Astrocyte (in vitro differentiated cells and primary cell): Measurements from ENCODE around the gene EAF2.

Experiments used
- EZH2 ChIP-seq: IDR thresholded peaks from 2 replicates; pipeline ENCODE4 v1.6.1; 2012; ENCODE audit warnings: mild to moderate bottlenecking, low read length, inconsistent platforms; ENCODE audit not compliant: insufficient read depth
- TF ChIP-seq, protein P1 (sequence below): IDR thresholded peaks from 2 replicates; pipeline ENCODE4 v1.5.1; 2011; ENCODE audit warnings: low read depth, mild to moderate bottlenecking, inconsistent platforms, low read length, moderate library complexity; ENCODE audit not compliant: insufficient read depth

DNA sequence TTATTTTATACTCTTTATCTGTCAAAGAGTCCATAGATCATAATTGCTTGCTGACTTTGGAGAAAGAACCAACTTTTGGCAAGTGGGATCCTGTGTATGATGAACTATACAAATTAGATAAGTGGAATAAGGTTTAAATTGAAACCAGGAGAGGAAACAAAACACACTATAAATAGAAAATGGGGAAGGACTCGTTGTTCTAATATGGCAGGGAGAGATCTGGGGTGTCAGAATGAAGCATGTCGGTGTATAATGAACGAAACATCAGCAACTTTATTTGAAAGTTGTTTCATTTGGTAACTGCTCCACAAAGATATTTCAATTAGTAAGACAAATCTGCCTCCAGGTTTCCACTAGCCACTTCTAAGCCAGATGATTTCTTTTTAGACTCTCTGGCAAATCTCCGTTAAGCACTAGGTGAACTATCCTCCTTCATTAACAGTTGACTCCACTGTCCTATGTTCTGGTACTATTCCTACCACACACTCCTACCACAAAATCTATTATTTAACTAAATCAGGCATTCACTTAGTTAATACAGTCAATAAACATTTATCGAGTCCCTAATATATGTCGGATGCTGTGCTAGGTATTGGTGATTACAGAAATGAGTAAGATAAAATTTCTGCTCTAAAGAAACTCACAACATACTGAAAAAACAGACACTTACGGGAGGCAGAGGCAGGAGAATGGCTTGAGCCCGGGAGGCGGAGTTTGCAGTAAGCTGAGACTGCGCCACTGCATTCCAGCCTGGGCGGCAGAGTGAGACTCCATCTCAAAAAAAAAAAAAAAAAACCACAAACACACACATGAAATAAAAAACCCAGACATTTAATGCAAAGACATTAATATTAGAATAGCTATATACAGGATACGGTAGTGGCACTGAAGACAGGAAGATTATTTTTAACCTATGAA is 79.3 kb downstream of the EAF2 start:
- TF ChIP-seq, protein P1, sequence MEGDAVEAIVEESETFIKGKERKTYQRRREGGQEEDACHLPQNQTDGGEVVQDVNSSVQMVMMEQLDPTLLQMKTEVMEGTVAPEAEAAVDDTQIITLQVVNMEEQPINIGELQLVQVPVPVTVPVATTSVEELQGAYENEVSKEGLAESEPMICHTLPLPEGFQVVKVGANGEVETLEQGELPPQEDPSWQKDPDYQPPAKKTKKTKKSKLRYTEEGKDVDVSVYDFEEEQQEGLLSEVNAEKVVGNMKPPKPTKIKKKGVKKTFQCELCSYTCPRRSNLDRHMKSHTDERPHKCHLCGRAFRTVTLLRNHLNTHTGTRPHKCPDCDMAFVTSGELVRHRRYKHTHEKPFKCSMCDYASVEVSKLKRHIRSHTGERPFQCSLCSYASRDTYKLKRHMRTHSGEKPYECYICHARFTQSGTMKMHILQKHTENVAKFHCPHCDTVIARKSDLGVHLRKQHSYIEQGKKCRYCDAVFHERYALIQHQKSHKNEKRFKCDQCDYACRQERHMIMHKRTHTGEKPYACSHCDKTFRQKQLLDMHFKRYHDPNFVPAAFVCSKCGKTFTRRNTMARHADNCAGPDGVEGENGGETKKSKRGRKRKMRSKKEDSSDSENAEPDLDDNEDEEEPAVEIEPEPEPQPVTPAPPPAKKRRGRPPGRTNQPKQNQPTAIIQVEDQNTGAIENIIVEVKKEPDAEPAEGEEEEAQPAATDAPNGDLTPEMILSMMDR: no peak
- no peak for TF ChIP-seq EZH2
